Activated naive CD4-positive, alpha-beta T cell treated with anti-CD3 and anti-CD28 coated beads, Interleukin-2, amount 10 ng/mL, durations not matched to agents 7 days and 5 days (primary cell): Measurements from ENCODE around the gene INSRR.

ENCODE experiments used
- CTCF ChIA-PET: fragments of 350-600 bp; sonication (Branson Sonifier 250); formaldehyde crosslinking; loops from one replicate; lab custom pipeline; 2021; ENCODE audit warnings: antibody characterized with exemption; lab: Charles Lee
- DNase-seq: peaks from one replicate; pipeline ENCODE4 v3.0.0-alpha.2; 2020
- H3K27ac Mint-ChIP-seq: one replicate; pipeline ENCODE4 v1.8.0; 2021; ENCODE audit warnings: mild to moderate bottlenecking, moderate library complexity, mixed read lengths
- H3K27me3 Mint-ChIP-seq: one replicate; pipeline ENCODE4 v1.8.0; 2021; ENCODE audit warnings: mild to moderate bottlenecking, mixed read lengths
- H3K36me3 Mint-ChIP-seq: one replicate; pipeline ENCODE4 v1.8.0; 2021; ENCODE audit warnings: mixed read lengths
- H3K4me1 Mint-ChIP-seq: one replicate; pipeline ENCODE4 v1.8.0; 2021; ENCODE audit warnings: mixed read lengths
- H3K4me3 Mint-ChIP-seq: one replicate; pipeline ENCODE4 v1.8.0; 2021; ENCODE audit warnings: mild to moderate bottlenecking, moderate library complexity, mixed read lengths
- H3K9me3 Mint-ChIP-seq: one replicate; pipeline ENCODE4 v1.8.0; 2021; ENCODE audit warnings: mixed read lengths

INSRR gene

GRCh38 chr1:156816561-156817328 lies 42.2 kb downstream of the INSRR start, which contains the start of gene SH2D2A:
SH2D2A (minus strand) TSS chr1:156816848; CDS start chr1:156816708, 140 bp downstream.
- Mint-ChIP-seq H3K9me3 (no peaks in the 10 kb centered on the region), H3K36me3 (peaks cover 42% of the 10 kb centered on the region), H3K27me3 (peaks cover 25% of the 10 kb centered on the region), H3K27ac (peak within 1 kb of the TSS; percentile 100), H3K4me1 (peaks cover 70% of the 10 kb centered on the region), H3K4me3 (peak within 1 kb of the TSS; percentile 93)
- CTCF ChIA-PET: interaction anchor here (0.8 to 5.7 kb wide), 10 partner anchors 14 to 158 kb away, joined by 3 to 58 read pairs (median 4); partner anchors contain the start of gene NTRK1
- peak; percentile 96 for DNase-seq

- CTCF ChIA-PET: interaction anchor here (0.8 to 5.7 kb wide), 8 partner anchors 13 to 158 kb away, joined by 3 to 58 read pairs (median 4); partner anchors contain the start of gene NTRK1
- Mint-ChIP-seq H3K9me3 (no peaks in the 10 kb centered on the region), H3K27ac (peak overlapping the region; percentile 100), H3K36me3 (peaks cover 49% of the 10 kb centered on the region), H3K27me3 (peaks cover 19% of the 10 kb centered on the region), H3K4me1 (peaks cover 73% of the 10 kb centered on the region), H3K4me3 (peak overlapping the region; percentile 93)
- peak; percentile 34 for DNase-seq
Measured at GRCh38 chr1:156815961-156816422, 42.9 kb downstream of the INSRR start.

- DNase-seq: no peak
- Mint-ChIP-seq H3K27ac (peak overlapping the region; percentile 100), H3K9me3 (no peaks in the 10 kb centered on the region), H3K36me3 (peaks cover 54% of the 10 kb centered on the region), H3K4me3 (peak overlapping the region; percentile 93), H3K4me1 (peaks cover 73% of the 10 kb centered on the region), H3K27me3 (peaks cover 13% of the 10 kb centered on the region)
- CTCF ChIA-PET: interaction anchor here (1.3 to 5.7 kb wide), 6 partner anchors 14 to 89 kb away, joined by 3 to 58 read pairs (median 6); partner anchors contain the start of gene NTRK1
Measured at GRCh38 chr1:156815307-156815826, 43.5 kb downstream of the INSRR start.

- Mint-ChIP-seq H3K4me3 (peak overlapping the region; percentile 93), H3K9me3 (no peaks in the 10 kb centered on the region), H3K27ac (peak overlapping the region; percentile 100), H3K36me3 (peaks cover 56% of the 10 kb centered on the region), H3K4me1 (peaks cover 78% of the 10 kb centered on the region), H3K27me3 (peaks cover 7% of the 10 kb centered on the region)
- CTCF ChIA-PET: interaction anchor here (0.8 to 5.7 kb wide), 13 partner anchors 7 to 89 kb away, joined by 3 to 58 read pairs (median 5); partner anchors contain the start of gene NTRK1
- DNase-seq: no peak
Measured at GRCh38 chr1:156814571-156815260, 44.2 kb downstream of the INSRR start.

- Mint-ChIP-seq H3K9me3 (no peaks in the 10 kb centered on the region), H3K36me3 (peaks cover 55% of the 10 kb centered on the region), H3K27me3 (peaks cover 5% of the 10 kb centered on the region), H3K27ac (peak overlapping the region; percentile 100), H3K4me3 (peak overlapping the region; percentile 93), H3K4me1 (peaks cover 84% of the 10 kb centered on the region)
- CTCF ChIA-PET: interaction anchor here (0.7 to 5.7 kb wide), 14 partner anchors 8 to 88 kb away, joined by 3 to 58 read pairs (median 4); partner anchors contain the start of gene NTRK1
- peak; percentile 84 for DNase-seq
Measured at GRCh38 chr1:156813750-156814570, 45.0 kb downstream of the INSRR start.

GRCh38 chr1:156813298-156813697 lies 45.6 kb downstream of the INSRR start:
- H3K36me3 Mint-ChIP-seq: peaks cover 59% of the 10 kb centered on the region
- CTCF ChIA-PET: interaction anchor here (0.8 to 5.7 kb wide), 13 partner anchors 14 to 87 kb away, joined by 3 to 58 read pairs (median 4); partner anchors contain the start of gene NTRK1
- H3K4me1 Mint-ChIP-seq: peaks cover 88% of the 10 kb centered on the region
- H3K27me3 Mint-ChIP-seq: peaks cover 5% of the 10 kb centered on the region
- H3K4me3 Mint-ChIP-seq: peak overlapping the region; percentile 93
- H3K27ac Mint-ChIP-seq: peak overlapping the region; percentile 100
- H3K9me3 Mint-ChIP-seq: no peaks in the 10 kb centered on the region
- no peak for DNase-seq

GRCh38 chr1:156812293-156812990 lies 46.5 kb downstream of the INSRR start:
- peak overlapping the region; percentile 100 for H3K27ac Mint-ChIP-seq
- peaks cover 5% of the 10 kb centered on the region for H3K27me3 Mint-ChIP-seq
- H3K4me1 Mint-ChIP-seq: peaks cover 92% of the 10 kb centered on the region
- peaks cover 67% of the 10 kb centered on the region for H3K36me3 Mint-ChIP-seq
- peak overlapping the region; percentile 93 for H3K4me3 Mint-ChIP-seq
- CTCF ChIA-PET: interaction anchor here (0.7 to 5.7 kb wide), 8 partner anchors 16 to 86 kb away, joined by 3 to 58 read pairs (median 4); partner anchors contain the start of gene NTRK1
- no peaks in the 10 kb centered on the region for H3K9me3 Mint-ChIP-seq
- DNase-seq: no peak

- no peak overlapping the region for H3K4me3 Mint-ChIP-seq
- peak overlapping the region; percentile 1 for H3K27ac Mint-ChIP-seq
Measured at GRCh38 chr1:156811168-156811567, 47.7 kb downstream of the INSRR start.

GRCh38 chr1:156809711-156810366 lies 49.1 kb downstream of the INSRR start:
- CTCF ChIA-PET: interaction anchor here (1.1 to 7.0 kb wide), 4 partner anchors 13 to 84 kb away, joined by 4 to 47 read pairs (median 23); partner anchors contain the start of gene NTRK1
- Mint-ChIP-seq H3K4me3 (no peak overlapping the region), H3K36me3 (peaks cover 66% of the 10 kb centered on the region)

More at GRCh38 chr1:156811168-156811567, 47.7 kb downstream of the INSRR start:
- H3K4me1 Mint-ChIP-seq: peaks cover 88% of the 10 kb centered on the region
- H3K9me3 Mint-ChIP-seq: no peaks in the 10 kb centered on the region
- CTCF ChIA-PET: interaction anchor here (5.7 to 6.7 kb wide), 2 partner anchors 14 to 50 kb away, joined by 36 to 58 read pairs; partner anchors contain the start of gene NTRK1
- DNase-seq: no peak
- peaks cover 71% of the 10 kb centered on the region for H3K36me3 Mint-ChIP-seq
- H3K27me3 Mint-ChIP-seq: no peaks in the 10 kb centered on the region

GRCh38 chr1:156809281-156809680 lies 49.6 kb downstream of the INSRR start:
- CTCF ChIA-PET: interaction anchor here (1.7 to 7.0 kb wide), 3 partner anchors 12 to 51 kb away, joined by 10 to 47 read pairs (median 36); partner anchors contain the start of gene NTRK1
- no peaks in the 10 kb centered on the region for H3K27me3 Mint-ChIP-seq
- H3K4me1 Mint-ChIP-seq: peaks cover 73% of the 10 kb centered on the region
- H3K9me3 Mint-ChIP-seq: no peaks in the 10 kb centered on the region
- no peak overlapping the region for H3K27ac Mint-ChIP-seq
- H3K36me3 Mint-ChIP-seq: peaks cover 61% of the 10 kb centered on the region
- DNase-seq: no peak
- H3K4me3 Mint-ChIP-seq: no peak overlapping the region

More at GRCh38 chr1:156809711-156810366, 49.1 kb downstream of the INSRR start:
- H3K4me1 Mint-ChIP-seq: peaks cover 78% of the 10 kb centered on the region
- H3K27me3 Mint-ChIP-seq: no peaks in the 10 kb centered on the region
- H3K9me3 Mint-ChIP-seq: no peaks in the 10 kb centered on the region
- peak overlapping the region; percentile 47 for H3K27ac Mint-ChIP-seq
- DNase-seq: no peak

- no peak overlapping the region for H3K4me3 Mint-ChIP-seq
- no peak for DNase-seq
- no peaks in the 10 kb centered on the region for H3K27me3 Mint-ChIP-seq
- no peaks in the 10 kb centered on the region for H3K9me3 Mint-ChIP-seq
- peaks cover 65% of the 10 kb centered on the region for H3K4me1 Mint-ChIP-seq
- H3K27ac Mint-ChIP-seq: peak overlapping the region; percentile 86
- CTCF ChIA-PET: interaction anchor here (0.6 to 7.0 kb wide), 10 partner anchors 12 to 119 kb away, joined by 3 to 47 read pairs (median 6); partner anchors contain the start of genes INSRR and NTRK1
- peaks cover 55% of the 10 kb centered on the region for H3K36me3 Mint-ChIP-seq
Measured at GRCh38 chr1:156808186-156809030, 50.5 kb downstream of the INSRR start.
